GM12878 (cell line): Measurements from ENCODE around the gene SACS.

ENCODE experiments used
- JUNB ChIP-seq: IDR thresholded peaks from 2 replicates; pipeline ENCODE4 v1.6.1; 2016; ENCODE audit warnings: antibody characterized with exemption, mild to moderate bottlenecking
- POLR2A ChIP-seq: IDR thresholded peaks from 2 replicates; pipeline ENCODE4 v1.6.1; 2011; ENCODE audit warnings: low read depth, mild to moderate bottlenecking, low read length
- TF ChIP-seq, protein P1 (sequence below): IDR thresholded peaks from 2 replicates; pipeline ENCODE4 v1.6.1; 2012; ENCODE audit warnings: mild to moderate bottlenecking, low read depth, low read length
- TF ChIP-seq, protein P2 (sequence below): fragments of 450-650 bp; IDR thresholded peaks from 2 replicates; pipeline ENCODE4 v1.6.1; 2017; ENCODE audit warnings: mild to moderate bottlenecking

DNA sequence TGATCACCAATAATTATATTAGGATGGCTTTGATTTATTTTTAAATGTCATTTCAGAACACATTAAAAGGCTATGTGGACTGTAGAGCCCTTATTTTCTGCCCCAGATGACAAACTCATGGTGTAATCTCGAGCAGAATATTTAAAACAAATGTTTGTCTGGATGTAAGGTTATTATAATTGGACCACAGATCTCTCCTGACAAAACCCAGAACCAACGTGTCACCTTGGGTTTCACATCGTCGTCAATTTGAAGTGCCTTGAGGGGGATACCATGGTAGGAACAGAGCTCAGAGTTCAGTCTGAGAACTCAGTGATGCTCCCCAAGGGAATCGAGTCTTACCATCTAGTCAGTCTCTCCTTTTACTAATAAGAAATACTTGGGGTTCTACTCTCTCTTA lies 2.8 kb downstream of the SACS start:
- TF ChIP-seq, protein P1, sequence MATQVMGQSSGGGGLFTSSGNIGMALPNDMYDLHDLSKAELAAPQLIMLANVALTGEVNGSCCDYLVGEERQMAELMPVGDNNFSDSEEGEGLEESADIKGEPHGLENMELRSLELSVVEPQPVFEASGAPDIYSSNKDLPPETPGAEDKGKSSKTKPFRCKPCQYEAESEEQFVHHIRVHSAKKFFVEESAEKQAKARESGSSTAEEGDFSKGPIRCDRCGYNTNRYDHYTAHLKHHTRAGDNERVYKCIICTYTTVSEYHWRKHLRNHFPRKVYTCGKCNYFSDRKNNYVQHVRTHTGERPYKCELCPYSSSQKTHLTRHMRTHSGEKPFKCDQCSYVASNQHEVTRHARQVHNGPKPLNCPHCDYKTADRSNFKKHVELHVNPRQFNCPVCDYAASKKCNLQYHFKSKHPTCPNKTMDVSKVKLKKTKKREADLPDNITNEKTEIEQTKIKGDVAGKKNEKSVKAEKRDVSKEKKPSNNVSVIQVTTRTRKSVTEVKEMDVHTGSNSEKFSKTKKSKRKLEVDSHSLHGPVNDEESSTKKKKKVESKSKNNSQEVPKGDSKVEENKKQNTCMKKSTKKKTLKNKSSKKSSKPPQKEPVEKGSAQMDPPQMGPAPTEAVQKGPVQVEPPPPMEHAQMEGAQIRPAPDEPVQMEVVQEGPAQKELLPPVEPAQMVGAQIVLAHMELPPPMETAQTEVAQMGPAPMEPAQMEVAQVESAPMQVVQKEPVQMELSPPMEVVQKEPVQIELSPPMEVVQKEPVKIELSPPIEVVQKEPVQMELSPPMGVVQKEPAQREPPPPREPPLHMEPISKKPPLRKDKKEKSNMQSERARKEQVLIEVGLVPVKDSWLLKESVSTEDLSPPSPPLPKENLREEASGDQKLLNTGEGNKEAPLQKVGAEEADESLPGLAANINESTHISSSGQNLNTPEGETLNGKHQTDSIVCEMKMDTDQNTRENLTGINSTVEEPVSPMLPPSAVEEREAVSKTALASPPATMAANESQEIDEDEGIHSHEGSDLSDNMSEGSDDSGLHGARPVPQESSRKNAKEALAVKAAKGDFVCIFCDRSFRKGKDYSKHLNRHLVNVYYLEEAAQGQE, result no peak
- TF ChIP-seq, protein P2, sequence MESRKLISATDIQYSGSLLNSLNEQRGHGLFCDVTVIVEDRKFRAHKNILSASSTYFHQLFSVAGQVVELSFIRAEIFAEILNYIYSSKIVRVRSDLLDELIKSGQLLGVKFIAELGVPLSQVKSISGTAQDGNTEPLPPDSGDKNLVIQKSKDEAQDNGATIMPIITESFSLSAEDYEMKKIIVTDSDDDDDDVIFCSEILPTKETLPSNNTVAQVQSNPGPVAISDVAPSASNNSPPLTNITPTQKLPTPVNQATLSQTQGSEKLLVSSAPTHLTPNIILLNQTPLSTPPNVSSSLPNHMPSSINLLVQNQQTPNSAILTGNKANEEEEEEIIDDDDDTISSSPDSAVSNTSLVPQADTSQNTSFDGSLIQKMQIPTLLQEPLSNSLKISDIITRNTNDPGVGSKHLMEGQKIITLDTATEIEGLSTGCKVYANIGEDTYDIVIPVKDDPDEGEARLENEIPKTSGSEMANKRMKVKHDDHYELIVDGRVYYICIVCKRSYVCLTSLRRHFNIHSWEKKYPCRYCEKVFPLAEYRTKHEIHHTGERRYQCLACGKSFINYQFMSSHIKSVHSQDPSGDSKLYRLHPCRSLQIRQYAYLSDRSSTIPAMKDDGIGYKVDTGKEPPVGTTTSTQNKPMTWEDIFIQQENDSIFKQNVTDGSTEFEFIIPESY, result no peak
- TF ChIP-seq POLR2A, result no peak
- no peak for TF ChIP-seq JUNB
